Gastrocnemius medialis (tissue), 4 donors: ENCODE results near the gene PLA2R1. TPM values are rescaled to one million over a fixed set of nuclear protein-coding genes. Genes with fewer than 3 reads are reported as not detected.

Source experiments
- ATAC-seq, 2 donors: fragments of 150-250 bp; one replicate each; pipeline ENCODE4 v1.9.1; 2016
- DNase-seq, 2 donors: peaks; one replicate each; pipeline ENCODE4 v3.0.0-alpha.2; 2019
- H3K27ac ChIP-seq, 4 donors: fragments of 200-600 bp; sonication (generic); 1 replicate in 1 of 4; 2 replicates in 3 of 4; pipeline ENCODE4 v1.5.1; 2016 to 2018; ENCODE audit warnings: mild to moderate bottlenecking in 2 of 4, moderate library complexity in 1 of 4
- H3K27me3 ChIP-seq, 3 donors: fragments of 200-600 bp; sonication (generic) in 2 of 3; 1 replicate in 1 of 3; 2 replicates in 2 of 3; pipeline versions ENCODE4 v1.5.1 to v1.6.0; 2016 to 2019; ENCODE audit warnings: mild to moderate bottlenecking in 1 of 3, moderate library complexity in 1 of 3
- H3K36me3 ChIP-seq, 2 donors: fragments of 200-600 bp; sonication (generic) in 1 of 2; one replicate each; pipeline ENCODE4 v1.5.1; 2017 to 2018
- H3K4me1 ChIP-seq, 2 donors: fragments of 200-600 bp; sonication (generic) in 1 of 2; one replicate each; pipeline ENCODE4 v1.5.1; 2016 to 2017; ENCODE audit warnings: mild to moderate bottlenecking in 2 of 2
- H3K4me3 ChIP-seq, 4 donors: fragments of 200-600 bp; sonication (generic) in 3 of 4; 1 replicate in 1 of 4; 2 replicates in 3 of 4; pipeline ENCODE4 v1.5.1; 2016 to 2019; ENCODE audit warnings: mild to moderate bottlenecking in 2 of 4
- H3K9me3 ChIP-seq, 3 donors: fragments of 200-600 bp; sonication (generic) in 2 of 3; 1 replicate in 1 of 3; 2 replicates in 2 of 3; pipeline ENCODE4 v1.5.1; 2016 to 2019
- POLR2A ChIP-seq, 2 donors: fragments of 450-650 bp; IDR thresholded peaks; one replicate each; pipeline ENCODE4 v1.6.1; 2017; ENCODE audit warnings: antibody characterized with exemption in 2 of 2, mild to moderate bottlenecking in 2 of 2, moderate library complexity in 2 of 2
- in situ Hi-C, 4 donors: fragments of 200-750 bp; cut with MboI; loops; one replicate each; pipeline versions ENCODE4 v1.15.0 to v1.8.0; 2017; ENCODE audit warnings: low sequenced_read_pairs in 4 of 4
- intact Hi-C: fragments of 100-400 bp; cut with DNase I; formaldehyde crosslinking; loops from one replicate; pipeline ENCODE4 v1.15.1; 2023; ENCODE audit warnings: low total_unique reads
- total RNA-seq, 4 donors: library from RNA; depleted of rRNA; stranded (reverse); fragments of >200 nt; gene quantifications; one replicate each; pipeline versions ENCODE4 v1.1.0 to v1.2.3, GENCODE V29; 2016
- TF ChIP-seq, protein P1 (sequence below), 5 experiments: fragments of 450-650 bp in 3 of 5; fragments of 200-600 bp in 2 of 5; sonication (generic) in 2 of 5; IDR thresholded peaks in 4 of 5; conservative IDR thresholded peaks in 1 of 5; 1 replicate in 4 of 5; 2 replicates in 1 of 5; pipeline ENCODE4 v1.5.1; 2016 to 2019; ENCODE audit warnings: antibody characterized with exemption in 5 of 5, mild to moderate bottlenecking in 3 of 5, moderate library complexity in 3 of 5

PLA2R1 gene
- total RNA-seq, 4 donors from 2014 or later: 0.34 to 1.0 (median 0.45) TPM

GRCh38 chr2:159995038-159995437 is 67.4 kb downstream of the PLA2R1 start:
- in situ Hi-C loops: no loop called here
- Histone ChIP-seq H3K9me3 (no peaks in the 10 kb centered on the region), H3K4me1 (no peaks in the 10 kb centered on the region), H3K36me3 (no peaks in the 10 kb centered on the region), H3K27ac (no peak overlapping the region), H3K27me3 (no peaks in the 10 kb centered on the region), H3K4me3 (no peak overlapping the region)
- TF ChIP-seq POLR2A (IDR thresholded peaks at IDR 0.05): no peak
- TF ChIP-seq, protein P1, sequence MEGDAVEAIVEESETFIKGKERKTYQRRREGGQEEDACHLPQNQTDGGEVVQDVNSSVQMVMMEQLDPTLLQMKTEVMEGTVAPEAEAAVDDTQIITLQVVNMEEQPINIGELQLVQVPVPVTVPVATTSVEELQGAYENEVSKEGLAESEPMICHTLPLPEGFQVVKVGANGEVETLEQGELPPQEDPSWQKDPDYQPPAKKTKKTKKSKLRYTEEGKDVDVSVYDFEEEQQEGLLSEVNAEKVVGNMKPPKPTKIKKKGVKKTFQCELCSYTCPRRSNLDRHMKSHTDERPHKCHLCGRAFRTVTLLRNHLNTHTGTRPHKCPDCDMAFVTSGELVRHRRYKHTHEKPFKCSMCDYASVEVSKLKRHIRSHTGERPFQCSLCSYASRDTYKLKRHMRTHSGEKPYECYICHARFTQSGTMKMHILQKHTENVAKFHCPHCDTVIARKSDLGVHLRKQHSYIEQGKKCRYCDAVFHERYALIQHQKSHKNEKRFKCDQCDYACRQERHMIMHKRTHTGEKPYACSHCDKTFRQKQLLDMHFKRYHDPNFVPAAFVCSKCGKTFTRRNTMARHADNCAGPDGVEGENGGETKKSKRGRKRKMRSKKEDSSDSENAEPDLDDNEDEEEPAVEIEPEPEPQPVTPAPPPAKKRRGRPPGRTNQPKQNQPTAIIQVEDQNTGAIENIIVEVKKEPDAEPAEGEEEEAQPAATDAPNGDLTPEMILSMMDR (IDR thresholded peaks at IDR 0.05 in 4 of 5, conservative IDR thresholded peaks at IDR 0.05 in 1 of 5): no peak
- no peak for DNase-seq
- ATAC-seq: no peak
- intact Hi-C loops: no loop called here

DNA sequence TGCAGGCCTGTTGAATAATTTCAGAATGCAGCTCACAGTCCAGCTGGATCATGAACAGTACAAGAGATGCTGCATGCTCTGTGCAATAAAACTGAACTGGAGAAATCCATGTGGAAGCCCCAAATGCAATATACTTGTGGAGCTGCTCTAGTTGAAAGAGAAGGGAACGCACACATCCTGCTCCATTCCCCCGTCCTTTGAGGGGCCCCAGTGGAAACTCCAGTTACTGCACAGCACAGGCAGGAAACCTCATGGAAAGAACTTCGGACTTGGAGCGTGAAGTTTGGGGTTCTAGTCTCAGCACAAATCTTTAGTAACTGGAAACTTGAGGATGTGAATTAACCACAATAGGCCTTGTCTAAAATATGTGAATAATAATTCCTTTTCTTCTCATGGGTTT is 73.2 kb downstream of the PLA2R1 start:
- Histone ChIP-seq H3K27me3 (no peaks in the 10 kb centered on the region), H3K36me3 (no peaks in the 10 kb centered on the region), H3K27ac (no peak overlapping the region), H3K4me1 (no peaks in the 10 kb centered on the region), H3K9me3 (no peaks in the 10 kb centered on the region), H3K4me3 (no peak overlapping the region)
- intact Hi-C loops (no loop called here), in situ Hi-C loops (no loop called here)
- ATAC-seq: no peak
- no peak for TF ChIP-seq POLR2A (IDR thresholded peaks at IDR 0.05)
- TF ChIP-seq, protein P1 (IDR thresholded peaks at IDR 0.05 in 4 of 5, conservative IDR thresholded peaks at IDR 0.05 in 1 of 5): no peak
- DNase-seq: no peak

DNA sequence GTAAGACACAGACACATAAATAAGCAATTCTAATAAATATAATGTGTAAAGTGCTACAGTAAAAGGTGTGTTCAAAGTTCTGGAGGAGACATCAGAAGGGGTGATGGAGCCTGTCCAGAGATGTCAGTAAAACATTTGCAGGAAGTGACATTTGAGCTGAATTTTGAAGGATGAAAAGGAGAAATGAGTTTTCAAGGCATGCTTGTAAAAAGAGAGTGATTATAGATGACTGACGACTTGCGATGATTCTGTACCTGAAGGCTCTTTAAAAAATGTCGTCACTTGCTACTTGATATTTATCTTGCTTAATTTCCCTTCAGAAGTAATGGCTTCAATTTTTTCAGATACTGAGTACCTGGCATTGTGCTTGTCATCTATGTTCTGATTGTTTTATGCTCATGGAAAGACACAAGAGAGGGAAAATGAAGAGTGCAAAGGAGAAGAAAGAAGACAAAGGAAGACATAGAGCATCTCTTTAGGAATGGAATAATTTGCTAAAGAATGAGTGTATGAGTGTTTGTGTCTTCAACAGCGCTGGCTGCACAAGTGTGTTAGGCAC is 73.9 kb downstream of the PLA2R1 start:
- no peaks in the 10 kb centered on the region for H3K9me3 ChIP-seq
- no peak for TF ChIP-seq POLR2A (IDR thresholded peaks at IDR 0.05)
- TF ChIP-seq, protein P1 (IDR thresholded peaks at IDR 0.05 in 4 of 5, conservative IDR thresholded peaks at IDR 0.05 in 1 of 5): no peak
- no peak overlapping the region for H3K4me3 ChIP-seq
- in situ Hi-C loops: no loop called here
- H3K27ac ChIP-seq: no peak overlapping the region
- ATAC-seq: no peak
- H3K4me1 ChIP-seq: no peaks in the 10 kb centered on the region
- no peaks in the 10 kb centered on the region for H3K27me3 ChIP-seq
- H3K36me3 ChIP-seq: no peaks in the 10 kb centered on the region
- intact Hi-C loops: no loop called here
- DNase-seq: no peak

- intact Hi-C loops (no loop called here), in situ Hi-C loops (no loop called here)
- no peaks in the 10 kb centered on the region for H3K36me3 ChIP-seq
- DNase-seq (no peak), ATAC-seq (no peak)
- no peaks in the 10 kb centered on the region for H3K27me3 ChIP-seq
- H3K9me3 ChIP-seq: no peaks in the 10 kb centered on the region
- TF ChIP-seq, protein P1 (IDR thresholded peaks at IDR 0.05 in 4 of 5, conservative IDR thresholded peaks at IDR 0.05 in 1 of 5): no peak
- TF ChIP-seq POLR2A (IDR thresholded peaks at IDR 0.05): no peak
- no peak overlapping the region for H3K27ac ChIP-seq
- no peak overlapping the region for H3K4me3 ChIP-seq
- H3K4me1 ChIP-seq: peaks cover 0 to 10% of the 10 kb centered on the region in 2 donors
These were observed 75.2 kb downstream of the PLA2R1 start for GRCh38 chr2:159987181-159987580.

DNA sequence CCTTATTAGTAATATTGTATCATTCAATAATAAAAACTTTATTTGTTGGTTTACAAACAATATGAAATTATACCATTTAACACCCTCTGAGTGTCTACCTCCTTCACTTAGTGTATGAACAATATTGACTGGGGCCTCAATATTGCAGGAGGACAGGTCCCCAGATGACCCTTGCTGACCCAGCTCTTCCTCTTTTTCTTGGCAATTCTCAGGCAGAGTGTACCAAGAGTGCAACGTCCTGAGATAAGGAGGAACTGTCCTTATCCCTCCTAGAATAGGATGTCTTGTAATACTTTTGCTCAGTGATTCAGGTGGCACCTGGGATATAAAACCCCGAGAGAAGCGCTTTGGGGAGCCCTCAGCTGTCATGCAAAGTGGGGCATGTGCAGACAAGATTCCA is 76.8 kb downstream of the PLA2R1 start:
- Histone ChIP-seq H3K4me1 (peaks cover 0 to 14% of the 10 kb centered on the region in 2 donors), H3K27me3 (no peaks in the 10 kb centered on the region), H3K4me3 (no peak overlapping the region), H3K9me3 (no peaks in the 10 kb centered on the region), H3K36me3 (no peaks in the 10 kb centered on the region), H3K27ac (no peak overlapping the region)
- no peak for TF ChIP-seq POLR2A (IDR thresholded peaks at IDR 0.05)
- TF ChIP-seq, protein P1 (IDR thresholded peaks at IDR 0.05 in 4 of 5, conservative IDR thresholded peaks at IDR 0.05 in 1 of 5): no peak
- in situ Hi-C loops: no loop called here
- no peak for ATAC-seq
- no peak for DNase-seq
- intact Hi-C loops: no loop called here
